Mucosa of rectum (tissue), 2 donors: ENCODE measurements around the gene ZDHHC8.

Experiments
- H3K27ac ChIP-seq, 2 donors: one replicate each; pipeline ENCODE4 v1.7.0; 2013; ENCODE audit warnings: inconsistent platforms in 2 of 2, low read depth in 2 of 2, low read length in 2 of 2
- H3K27me3 ChIP-seq, 2 donors: one replicate each; pipeline ENCODE4 v1.7.0; 2013; ENCODE audit warnings: low read length in 2 of 2; ENCODE audit not compliant: control insufficient read depth in 2 of 2, insufficient read depth in 2 of 2
- H3K36me3 ChIP-seq, 2 donors: one replicate each; pipeline ENCODE4 v1.7.0; 2013; ENCODE audit warnings: low read length in 2 of 2; ENCODE audit not compliant: control insufficient read depth in 2 of 2, insufficient read depth in 2 of 2
- H3K4me1 ChIP-seq, 2 donors: one replicate each; pipeline ENCODE4 v1.7.0; 2013; ENCODE audit warnings: low read length in 2 of 2, mild to moderate bottlenecking in 1 of 2; ENCODE audit not compliant: control insufficient read depth in 2 of 2, insufficient read depth in 2 of 2
- H3K4me3 ChIP-seq, 2 donors: one replicate each; pipeline ENCODE4 v1.7.0; 2013; ENCODE audit warnings: low read length in 2 of 2
- H3K9ac ChIP-seq, 2 donors: one replicate each; pipeline ENCODE4 v1.7.0; 2013; ENCODE audit warnings: low read length in 2 of 2, low read depth in 1 of 2, mild to moderate bottlenecking in 1 of 2
- H3K9me3 ChIP-seq, 2 donors: one replicate each; pipeline ENCODE4 v1.7.0; 2013; ENCODE audit warnings: low read length in 2 of 2; ENCODE audit not compliant: control insufficient read depth in 2 of 2
- donor health status: healthy.
- donor health status: Normal muscosa, but diverticular disease.

The ZDHHC8 gene

GRCh38 chr22:20164863-20165262, 33.3 kb downstream of the ZDHHC8 start:
- no peaks in the 10 kb centered on the region for H3K36me3 ChIP-seq
- H3K9me3 ChIP-seq: no peaks in the 10 kb centered on the region
- H3K4me3 ChIP-seq: no peak overlapping the region
- no peaks in the 10 kb centered on the region for H3K4me1 ChIP-seq
- no peak overlapping the region for H3K9ac ChIP-seq
- no peak overlapping the region for H3K27ac ChIP-seq
- H3K27me3 ChIP-seq: no peaks in the 10 kb centered on the region

- Histone ChIP-seq H3K4me1 (no peaks in the 10 kb centered on the region), H3K27ac (no peak overlapping the region), H3K9ac (no peak overlapping the region), H3K4me3 (no peak overlapping the region), H3K9me3 (no peaks in the 10 kb centered on the region), H3K27me3 (no peaks in the 10 kb centered on the region), H3K36me3 (no peaks in the 10 kb centered on the region)
Measured at GRCh38 chr22:20165421-20165820, 33.8 kb downstream of the ZDHHC8 start.

- H3K36me3 ChIP-seq: no peaks in the 10 kb centered on the region
- H3K4me1 ChIP-seq: no peaks in the 10 kb centered on the region
- no peaks in the 10 kb centered on the region for H3K9me3 ChIP-seq
- no peak overlapping the region for H3K27ac ChIP-seq
- no peak overlapping the region for H3K4me3 ChIP-seq
- no peak overlapping the region for H3K9ac ChIP-seq
- no peaks in the 10 kb centered on the region for H3K27me3 ChIP-seq
Measured at GRCh38 chr22:20165913-20166312, 34.3 kb downstream of the ZDHHC8 start.

GRCh38 chr22:20166703-20167102, 35.1 kb downstream of the ZDHHC8 start:
- Histone ChIP-seq H3K36me3 (no peaks in the 10 kb centered on the region), H3K27ac (no peak overlapping the region), H3K27me3 (no peaks in the 10 kb centered on the region), H3K4me3 (no peak overlapping the region), H3K4me1 (no peaks in the 10 kb centered on the region), H3K9me3 (no peaks in the 10 kb centered on the region), H3K9ac (no peak overlapping the region)

- Histone ChIP-seq H3K4me3 (no peak overlapping the region), H3K27ac (no peak overlapping the region), H3K4me1 (no peaks in the 10 kb centered on the region), H3K9me3 (no peaks in the 10 kb centered on the region), H3K36me3 (no peaks in the 10 kb centered on the region), H3K9ac (no peak overlapping the region), H3K27me3 (no peaks in the 10 kb centered on the region)
Measured at GRCh38 chr22:20167643-20168322, 36.2 kb downstream of the ZDHHC8 start.

- Histone ChIP-seq H3K9me3 (no peaks in the 10 kb centered on the region), H3K27ac (no peak overlapping the region), H3K4me1 (no peaks in the 10 kb centered on the region), H3K9ac (no peak overlapping the region), H3K36me3 (no peaks in the 10 kb centered on the region), H3K27me3 (peaks cover 0 to 2% of the 10 kb centered on the region in 2 donors), H3K4me3 (no peak overlapping the region)
Measured at GRCh38 chr22:20169253-20169822, 37.7 kb downstream of the ZDHHC8 start.

- H3K27ac ChIP-seq: no peak overlapping the region
- peaks cover 0 to 2% of the 10 kb centered on the region in 2 donors for H3K27me3 ChIP-seq
- H3K4me3 ChIP-seq: no peak overlapping the region
- no peaks in the 10 kb centered on the region for H3K4me1 ChIP-seq
- H3K9me3 ChIP-seq: no peaks in the 10 kb centered on the region
- H3K36me3 ChIP-seq: no peaks in the 10 kb centered on the region
- no peak overlapping the region for H3K9ac ChIP-seq
Measured at GRCh38 chr22:20170170-20170569, 38.6 kb downstream of the ZDHHC8 start.

GRCh38 chr22:20171288-20172140, 39.9 kb downstream of the ZDHHC8 start:
- no peak overlapping the region for H3K4me3 ChIP-seq
- no peaks in the 10 kb centered on the region for H3K36me3 ChIP-seq
- H3K27ac ChIP-seq: no peak overlapping the region
- H3K9me3 ChIP-seq: no peaks in the 10 kb centered on the region
- H3K9ac ChIP-seq: no peak overlapping the region
- H3K27me3 ChIP-seq: peaks cover 0 to 2% of the 10 kb centered on the region in 2 donors
- no peaks in the 10 kb centered on the region for H3K4me1 ChIP-seq

- peaks cover 0 to 2% of the 10 kb centered on the region in 2 donors for H3K27me3 ChIP-seq
- no peak overlapping the region for H3K9ac ChIP-seq
- H3K27ac ChIP-seq: no peak overlapping the region
- no peak overlapping the region for H3K4me3 ChIP-seq
- no peaks in the 10 kb centered on the region for H3K36me3 ChIP-seq
- H3K9me3 ChIP-seq: no peaks in the 10 kb centered on the region
- no peaks in the 10 kb centered on the region for H3K4me1 ChIP-seq
Measured at GRCh38 chr22:20172141-20172613, 40.6 kb downstream of the ZDHHC8 start.

GRCh38 chr22:20173246-20173645, 41.6 kb downstream of the ZDHHC8 start:
- Histone ChIP-seq H3K4me3 (no peak overlapping the region), H3K36me3 (no peaks in the 10 kb centered on the region), H3K9ac (no peak overlapping the region), H3K4me1 (no peaks in the 10 kb centered on the region), H3K27me3 (peaks cover 0 to 2% of the 10 kb centered on the region in 2 donors), H3K27ac (no peak overlapping the region), H3K9me3 (no peaks in the 10 kb centered on the region)
